ACHN (cell line): ENCODE measurements around the gene UTY.

Experiments
- DNase-seq: peaks from one replicate; pipeline ENCODE4 v3.0.0-alpha.2; 2015
- in situ Hi-C: cut with HindIII; loops from 2 replicates; pipeline ENCODE4 v1.10.0; 2017; ENCODE audit warnings: low sequenced_read_pairs, low pct_ligation_motif_present, low pct_unique_long_range_greater_than_20kb

The UTY gene

GRCh38 chrY:13479828-13480227, at the start of gene UTY:
TSS of gene UTY (minus strand) at chrY:13480033. CDS start at chrY:13479665, 368 bp downstream.
- in situ Hi-C loops: no loop called here
- no peak for DNase-seq

GRCh38 chrY:13520474-13520873, 40.6 kb upstream of the UTY start:
- no peak for DNase-seq
- in situ Hi-C loops: no loop called here

- in situ Hi-C loops: no loop called here
- no peak for DNase-seq
Measured at GRCh38 chrY:13501215-13501614, 21.4 kb upstream of the UTY start.

- no peak for DNase-seq
- in situ Hi-C loops: no loop called here
Measured at GRCh38 chrY:13493737-13494136, 13.9 kb upstream of the UTY start.

GRCh38 chrY:13492408-13492807, 12.6 kb upstream of the UTY start:
- in situ Hi-C loops: no loop called here
- no peak for DNase-seq

GRCh38 chrY:13488738-13489137, 8.9 kb upstream of the UTY start:
- no peak for DNase-seq

GRCh38 chrY:13479121-13479711, 617 bp downstream of the UTY start:
- DNase-seq: no peak
- in situ Hi-C loops: no loop called here

More at GRCh38 chrY:13488738-13489137, 8.9 kb upstream of the UTY start:
- in situ Hi-C loops: no loop called here

- DNase-seq: no peak
- in situ Hi-C loops: no loop called here
Measured at GRCh38 chrY:13478126-13478785, 1.6 kb downstream of the UTY start.

GRCh38 chrY:13474997-13475396, 4.8 kb downstream of the UTY start:
- no peak for DNase-seq
- in situ Hi-C loops: no loop called here

- DNase-seq: no peak
- in situ Hi-C loops: no loop called here
Measured at GRCh38 chrY:13451572-13451971, 28.3 kb downstream of the UTY start.

GRCh38 chrY:13450596-13451130, 29.2 kb downstream of the UTY start:
- no peak for DNase-seq
- in situ Hi-C loops: no loop called here

- no peak for DNase-seq
- in situ Hi-C loops: no loop called here
Measured at GRCh38 chrY:13445566-13445965, 34.3 kb downstream of the UTY start.

GRCh38 chrY:13443146-13443545, 36.7 kb downstream of the UTY start:
- no peak for DNase-seq
- in situ Hi-C loops: no loop called here

GRCh38 chrY:13440811-13441210, 39.0 kb downstream of the UTY start:
- in situ Hi-C loops: no loop called here
- no peak for DNase-seq

- in situ Hi-C loops: no loop called here
- no peak for DNase-seq
Measured at GRCh38 chrY:13435968-13436937, 43.6 kb downstream of the UTY start.

GRCh38 chrY:13435206-13435967, 44.4 kb downstream of the UTY start:
- in situ Hi-C loops: no loop called here
- DNase-seq: no peak

- in situ Hi-C loops: no loop called here
- DNase-seq: no peak
Measured at GRCh38 chrY:13432293-13433025, 47.4 kb downstream of the UTY start.

- in situ Hi-C loops: no loop called here
- DNase-seq: no peak
Measured at GRCh38 chrY:13429551-13429950, 50.3 kb downstream of the UTY start.
